GM18520 (cell line): ENCODE measurements around the gene PSMC1.
"Not testable (repeated sequence)": the region's sequence is repeated elsewhere in the genome, so short reads cannot be mapped to it uniquely, and the experiment has no call there.

Experiments
- ATAC-seq: cut with Tn5 transposase; IDR thresholded peaks from one replicate; pipeline ENCODE4 v1.9.1; 2021; ENCODE audit not compliant: unreplicated experiment

Gene PSMC1

DNA sequence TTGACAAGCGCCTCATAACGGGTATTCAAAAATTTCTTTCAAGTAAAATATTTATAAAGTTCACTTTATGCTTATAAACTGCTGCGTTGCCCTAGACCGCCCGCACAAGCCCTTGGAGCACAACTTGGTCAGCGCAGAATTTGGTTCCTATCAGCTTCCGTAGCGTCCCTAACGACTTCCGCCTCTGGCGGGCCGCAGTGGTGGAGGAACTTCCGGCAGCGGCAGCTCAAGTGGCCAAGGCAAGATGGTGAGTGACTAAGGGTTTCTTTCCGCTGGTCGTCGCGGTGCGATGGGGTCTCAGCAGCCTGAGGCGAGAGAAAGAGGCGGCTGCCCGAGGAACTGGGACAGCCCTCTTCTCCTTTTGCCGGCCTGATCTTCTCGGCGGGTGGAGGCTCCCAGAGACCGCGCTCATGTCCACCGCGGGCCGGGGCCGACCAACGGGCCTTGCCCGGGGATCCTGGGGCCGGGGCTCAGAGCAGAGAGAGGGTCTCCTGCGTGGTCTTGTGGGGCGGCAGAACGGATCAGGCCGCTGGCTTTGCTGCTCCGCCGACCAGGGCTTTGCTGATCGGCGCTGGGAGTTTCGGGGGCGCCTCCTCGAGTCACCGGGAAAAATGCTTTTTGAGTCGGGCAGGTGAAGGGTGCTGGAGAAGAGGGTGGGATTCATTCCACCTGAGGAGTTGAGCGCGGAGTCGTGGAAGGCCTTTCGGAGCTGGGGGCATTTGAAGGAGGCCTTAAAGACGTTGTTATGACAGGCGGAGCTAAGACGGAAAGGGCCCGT is at the start of gene PSMC1:
Gene PSMC1, plus strand, starts transcription at position 200 of the 778 bp plus-strand sequence. Its CDS starts 45 bp downstream, at position 245.
- ATAC-seq = peak; percentile 83

- ATAC-seq = no peak
These were observed 43.1 kb upstream of the PSMC1 start for GRCh38 chr14:90213099-90213748.

DNA sequence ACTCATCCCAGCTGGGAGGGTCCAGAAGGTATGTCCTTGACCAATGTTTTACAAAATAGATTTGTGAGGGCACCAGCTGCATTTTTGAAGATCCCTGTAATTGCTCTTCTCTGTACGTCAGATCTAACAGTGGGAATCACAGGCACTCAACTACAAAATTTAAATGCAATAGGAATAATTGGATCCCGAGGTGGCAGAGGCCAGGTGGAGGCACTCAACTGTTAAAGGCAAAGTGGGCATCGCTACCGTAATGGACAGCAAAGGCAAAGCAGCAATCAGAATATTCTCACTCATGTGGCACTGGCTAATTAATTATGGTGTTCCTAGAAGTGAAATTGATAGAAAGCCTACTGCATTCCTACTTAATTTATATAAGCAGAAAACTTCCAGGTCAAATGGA is 27.9 kb upstream of the PSMC1 start:
- ATAC-seq = no peak

DNA sequence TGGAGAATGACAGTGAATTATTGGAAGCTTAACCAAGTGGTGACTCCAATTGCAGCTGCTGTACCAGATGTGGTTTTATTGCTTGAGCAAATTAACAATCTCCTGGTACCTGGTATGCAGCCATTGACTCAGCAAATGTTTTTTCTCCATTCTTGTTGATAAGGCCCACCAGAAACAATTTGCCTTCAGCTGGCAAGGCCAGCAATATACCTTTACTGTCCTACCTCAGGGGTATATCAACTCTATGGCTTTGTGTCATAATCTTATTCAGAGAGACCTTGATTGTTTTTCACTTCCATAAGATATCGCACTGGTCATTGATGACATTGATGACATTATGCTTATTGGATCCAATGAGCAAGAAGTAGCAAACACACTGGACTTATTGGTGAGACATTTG is 26.4 kb upstream of the PSMC1 start:
- ATAC-seq = not testable (repeated sequence)

GRCh38 chr14:90235179-90235976 is 21.0 kb upstream of the PSMC1 start:
- ATAC-seq = no peak

GRCh38 chr14:90239139-90239538 is 17.2 kb upstream of the PSMC1 start:
- ATAC-seq = no peak

DNA sequence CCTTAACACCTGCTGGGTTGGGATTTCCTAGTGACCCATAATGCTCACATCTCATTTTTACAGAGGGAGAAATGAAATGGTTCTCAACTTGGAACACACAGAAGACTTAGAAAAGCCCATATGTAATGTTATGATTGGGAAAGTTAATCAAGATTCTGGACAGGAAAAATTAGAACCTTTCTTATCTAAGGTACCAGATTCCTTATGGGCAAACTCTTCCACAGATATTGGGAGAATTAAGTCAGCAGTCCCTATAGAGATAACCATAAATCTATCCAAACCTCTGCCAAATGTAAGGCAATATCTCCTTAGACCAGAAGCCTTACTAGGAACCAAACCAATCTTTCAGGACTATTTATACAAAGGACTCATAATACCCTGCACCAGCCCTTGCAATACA is 13.9 kb upstream of the PSMC1 start:
- no peak for ATAC-seq

GRCh38 chr14:90246936-90247335 is 9.4 kb upstream of the PSMC1 start:
- no peak for ATAC-seq

GRCh38 chr14:90247441-90247840 is 8.9 kb upstream of the PSMC1 start:
- ATAC-seq = not testable (repeated sequence)

DNA sequence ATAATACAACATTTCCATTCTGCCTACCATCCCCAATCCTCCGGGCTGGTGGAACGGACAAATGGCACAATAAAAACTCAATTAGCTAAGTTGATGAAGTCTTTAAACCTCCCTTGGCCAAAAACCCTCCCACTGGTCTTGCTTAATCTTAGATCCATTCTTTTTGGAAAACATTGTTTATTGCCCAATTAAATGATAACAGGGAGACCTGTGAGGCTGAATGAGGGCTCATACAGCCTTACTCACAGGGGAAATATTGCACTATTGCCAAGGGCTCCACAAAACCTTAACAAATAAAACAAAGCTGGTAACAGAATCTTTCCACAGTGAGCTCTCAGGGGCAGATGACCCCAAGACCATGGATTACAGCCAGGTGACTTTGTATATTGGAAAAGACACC is 7.8 kb upstream of the PSMC1 start:
- ATAC-seq = no peak

GRCh38 chr14:90253826-90254225 is 2.5 kb upstream of the PSMC1 start:
- no peak for ATAC-seq

GRCh38 chr14:90255871-90256270 is 482 bp upstream of the PSMC1 start:
- ATAC-seq = no peak

DNA sequence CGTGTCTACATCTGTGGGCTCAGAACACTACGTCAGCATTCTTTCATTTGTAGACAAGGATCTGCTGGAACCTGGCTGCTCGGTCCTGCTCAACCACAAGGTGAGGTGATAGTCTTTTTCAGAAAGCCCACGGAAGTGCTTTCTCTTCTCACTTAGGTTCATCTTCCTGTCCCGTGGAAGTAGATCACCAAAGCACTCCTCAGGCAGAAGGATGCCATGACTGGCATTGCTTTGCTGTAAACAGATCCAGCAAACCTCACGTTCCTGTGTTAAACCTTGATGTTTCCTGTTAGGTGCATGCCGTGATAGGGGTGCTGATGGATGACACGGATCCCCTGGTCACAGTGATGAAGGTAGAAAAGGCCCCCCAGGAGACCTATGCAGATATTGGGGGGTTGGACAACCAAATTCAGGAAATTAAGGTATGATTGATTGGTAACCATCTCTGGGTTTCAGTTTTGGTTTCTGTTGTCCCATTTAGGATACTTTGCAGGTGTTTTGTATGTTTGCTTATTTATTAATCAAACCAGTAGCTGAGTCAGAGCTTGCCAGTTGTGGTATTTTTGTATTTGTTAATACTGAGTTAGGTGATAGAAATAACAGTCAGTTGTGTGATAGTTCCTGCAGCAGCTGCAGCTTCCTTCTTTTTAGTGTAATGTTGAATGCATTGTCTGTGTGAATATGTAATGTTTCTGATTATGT is 7.5 kb downstream of the PSMC1 start:
- ATAC-seq = peak; percentile 97

DNA sequence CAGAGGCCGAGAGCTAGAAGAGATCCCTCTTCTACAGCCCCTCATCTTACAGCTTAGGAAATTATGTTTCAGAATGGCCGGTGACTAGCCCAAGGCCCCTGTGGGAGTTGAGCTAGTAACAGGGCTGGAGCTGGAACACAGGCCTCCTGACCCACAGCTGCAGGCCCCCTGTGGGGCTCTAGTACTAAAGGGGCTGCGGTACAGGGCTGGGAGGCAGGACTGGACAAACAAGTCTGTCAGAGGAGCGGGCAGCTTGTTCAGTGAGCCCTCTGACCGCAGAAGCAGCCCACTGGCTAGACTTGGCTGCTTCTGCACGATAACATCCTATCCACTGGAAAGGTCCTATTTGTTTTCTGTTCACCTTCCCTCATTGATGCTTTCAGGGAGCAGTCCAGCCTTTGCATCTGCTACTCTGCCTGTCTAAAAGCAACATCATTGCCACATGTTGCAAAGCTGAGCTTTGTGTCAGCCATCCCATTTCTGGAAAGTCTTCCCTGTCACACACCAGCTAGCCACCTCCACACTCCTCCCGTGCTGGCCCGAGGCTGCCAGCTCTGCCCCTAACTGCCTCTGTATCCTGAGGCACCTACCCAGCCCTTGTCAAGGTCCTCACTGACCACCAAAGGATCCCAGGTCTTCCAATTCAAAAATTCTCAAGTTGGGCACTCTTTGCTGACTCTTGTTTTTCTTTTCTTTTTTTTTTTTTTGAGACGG is 10.2 kb downstream of the PSMC1 start:
- no peak for ATAC-seq

DNA sequence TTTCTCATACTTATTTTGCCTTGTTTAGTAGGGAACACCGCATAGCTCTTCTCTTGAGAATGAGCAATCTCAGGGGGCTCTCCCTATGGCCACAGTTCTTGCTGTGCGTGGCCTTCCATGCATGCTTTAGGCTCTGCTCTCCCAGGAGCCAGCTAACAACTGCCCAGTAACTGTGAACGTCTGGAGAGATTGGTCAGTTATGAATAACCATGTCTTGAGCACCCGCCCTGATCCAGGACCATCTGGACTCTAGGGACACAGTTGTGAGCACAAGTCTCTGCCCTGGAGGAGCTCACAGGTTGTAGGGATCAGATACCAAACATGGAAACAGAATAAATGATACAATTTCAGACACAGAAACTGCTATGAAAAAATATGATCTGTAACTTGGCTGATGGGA is 12.1 kb downstream of the PSMC1 start:
- no peak for ATAC-seq

DNA sequence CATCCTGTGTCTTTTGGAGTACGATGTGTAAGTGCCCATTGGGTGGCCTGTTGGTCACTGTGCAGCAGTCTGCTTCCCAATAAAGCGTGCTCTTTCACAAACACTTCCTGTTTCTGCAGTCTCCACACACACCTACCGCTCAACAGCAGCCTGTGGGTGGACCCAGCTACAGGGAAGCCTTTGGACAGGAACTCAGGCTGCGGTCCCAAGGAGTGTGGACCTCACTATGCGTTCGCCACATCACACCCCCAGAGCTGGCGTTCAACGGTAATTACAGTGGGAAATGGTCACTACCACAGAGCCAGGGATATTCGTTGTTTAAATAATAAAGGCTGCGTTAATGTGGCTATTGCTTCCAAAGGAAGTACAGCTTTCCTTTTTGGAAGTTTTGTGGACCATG is 16.2 kb downstream of the PSMC1 start:
- ATAC-seq = no peak

DNA sequence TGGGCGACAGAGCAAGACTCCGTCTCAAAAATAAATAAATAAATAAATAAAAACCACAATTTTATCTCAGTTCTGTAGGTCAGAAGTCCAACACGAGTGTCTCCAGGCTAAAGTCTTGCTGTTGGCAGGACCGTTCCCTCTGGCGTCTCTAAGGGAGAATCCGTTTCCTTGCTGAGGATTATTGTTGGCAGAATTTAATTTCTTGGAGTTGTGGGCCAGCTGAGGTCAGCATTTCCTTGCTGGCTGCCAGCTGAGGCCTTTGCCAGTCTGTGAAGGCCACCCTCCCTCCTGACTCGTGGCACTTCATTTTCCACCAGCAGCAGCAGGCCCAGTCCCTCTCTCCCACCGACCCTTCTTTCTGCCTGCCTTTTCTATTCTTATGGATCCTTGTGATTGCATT is 17.2 kb downstream of the PSMC1 start:
- ATAC-seq = no peak

DNA sequence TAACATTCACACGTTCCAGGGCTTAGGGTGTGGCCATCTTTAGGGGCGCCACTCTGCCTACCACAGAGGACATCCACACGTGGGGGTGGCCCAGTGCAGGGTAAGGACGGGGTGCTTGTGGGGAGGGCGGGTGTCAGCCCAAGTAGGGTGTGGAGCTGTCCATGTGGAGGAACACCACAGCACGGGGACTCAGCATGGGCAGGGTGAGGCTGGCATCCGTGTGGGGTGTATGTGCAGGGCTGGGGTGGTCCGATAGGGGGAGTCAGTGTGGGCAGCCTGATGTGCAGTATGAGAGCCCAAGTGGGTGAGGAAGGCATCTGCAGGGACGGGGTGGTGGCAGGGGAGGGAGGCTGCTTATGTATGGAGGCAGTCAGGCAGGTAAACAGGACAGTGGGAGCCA is 17.7 kb downstream of the PSMC1 start:
- no peak for ATAC-seq

- ATAC-seq = no peak
These were observed 18.6 kb downstream of the PSMC1 start for GRCh38 chr14:90274808-90275457.

GRCh38 chr14:90275458-90275814 is 19.1 kb downstream of the PSMC1 start:
- ATAC-seq = no peak
